HepG2 (cell line): ENCODE data around the gene RPL23. TPM values are rescaled to one million over a fixed set of nuclear protein-coding genes. Genes with fewer than 3 reads are reported as not detected.

Experiments used
- CENPX ChIP-seq: sonication (generic); formaldehyde crosslinking; IDR thresholded peaks from 2 replicates; pipeline ENCODE4 v1.9.0; 2021; ENCODE audit warnings: mild to moderate bottlenecking, missing genetic modification reagents, moderate library complexity
- FOXA3 ChIP-seq: IDR thresholded peaks from 2 replicates; pipeline ENCODE4 v1.6.1; 2016; ENCODE audit warnings: missing genetic modification reagents, missing compliant biosample characterization
- GTF2F1 ChIP-seq: fragments of 150-350 bp; IDR thresholded peaks from 2 replicates; pipeline ENCODE4 v1.6.1; 2014; ENCODE audit warnings: low read length
- HNF4A ChIP-seq: sonication (generic); formaldehyde crosslinking; IDR thresholded peaks from 2 replicates; pipeline ENCODE4 v1.4.0; 2020; ENCODE audit warnings: missing genetic modification reagents
- KDM2A ChIP-seq: sonication (generic); formaldehyde crosslinking; IDR thresholded peaks from 2 replicates; pipeline ENCODE4 v1.4.0; 2020; ENCODE audit warnings: low read depth, missing genetic modification reagents, borderline replicate concordance
- KLF12 ChIP-seq: sonication (generic); formaldehyde crosslinking; IDR thresholded peaks from 2 replicates; pipeline ENCODE4 v1.4.0; 2020; ENCODE audit warnings: missing genetic modification reagents, borderline replicate concordance
- KLF16 ChIP-seq, 2 experiments: sonication (generic) in 1 of 2; formaldehyde crosslinking in 1 of 2; IDR thresholded peaks; 2 replicates each; pipeline versions ENCODE4 v1.6.1 to v1.8.0; 2016 to 2023; ENCODE audit warnings: missing genetic modification reagents in 2 of 2, missing compliant biosample characterization in 1 of 2
- NR1H2 ChIP-seq: sonication (generic); formaldehyde crosslinking; IDR thresholded peaks from 2 replicates; pipeline ENCODE4 v1.8.1; 2022; ENCODE audit warnings: low read depth, missing genetic modification reagents, borderline replicate concordance
- PCBP1 ChIP-seq: fragments of 200-400 bp; formaldehyde crosslinking; IDR thresholded peaks from 2 replicates; pipeline ENCODE4 v1.6.1; 2017; ENCODE audit warnings: mild to moderate bottlenecking, low read depth, low read length, borderline replicate concordance
- SNAI1 ChIP-seq: sonication (generic); formaldehyde crosslinking; IDR thresholded peaks from 2 replicates; pipeline ENCODE4 v1.5.0; 2020; ENCODE audit warnings: mild to moderate bottlenecking, missing genetic modification reagents, borderline replicate concordance
- STAG1 ChIP-seq: sonication (generic); formaldehyde crosslinking; IDR thresholded peaks from 2 replicates; pipeline ENCODE4 v1.4.0; 2020; ENCODE audit warnings: missing genetic modification reagents
- TGIF2 ChIP-seq: IDR thresholded peaks from 2 replicates; pipeline ENCODE4 v1.6.1; 2016; ENCODE audit warnings: control low read depth, missing compliant biosample characterization
- TMF1 ChIP-seq: sonication (generic); formaldehyde crosslinking; IDR thresholded peaks from 2 replicates; pipeline ENCODE4 v1.8.1; 2022; ENCODE audit warnings: low read depth, missing genetic modification reagents
- TP53 ChIP-seq: sonication (generic); formaldehyde crosslinking; conservative IDR thresholded peaks from 2 replicates; pipeline ENCODE4 v1.4.0; 2020; ENCODE audit warnings: missing genetic modification reagents
- YEATS2 ChIP-seq: sonication (generic); formaldehyde crosslinking; IDR thresholded peaks from 2 replicates; pipeline ENCODE4 v1.4.0; 2020; ENCODE audit warnings: missing genetic modification reagents, borderline replicate concordance
- ZBTB38 ChIP-seq: sonication (generic); formaldehyde crosslinking; IDR thresholded peaks from 2 replicates; pipeline ENCODE4 v1.5.1; 2020; ENCODE audit warnings: mild to moderate bottlenecking, missing genetic modification reagents
- ZNF263 ChIP-seq: sonication (generic); formaldehyde crosslinking; IDR thresholded peaks from 2 replicates; pipeline ENCODE4 v1.4.0; 2020; ENCODE audit warnings: missing genetic modification reagents
- ZNF354B ChIP-seq: sonication (generic); formaldehyde crosslinking; IDR thresholded peaks from 2 replicates; pipeline ENCODE4 v1.8.0; 2022; ENCODE audit warnings: mild to moderate bottlenecking, missing genetic modification reagents
- ZNF446 ChIP-seq: sonication (generic); formaldehyde crosslinking; IDR thresholded peaks from 2 replicates; pipeline ENCODE4 v1.5.0; 2020; ENCODE audit warnings: mild to moderate bottlenecking, missing genetic modification reagents
- ZNF451 ChIP-seq: sonication (generic); formaldehyde crosslinking; IDR thresholded peaks from 2 replicates; pipeline ENCODE4 v1.5.0; 2020; ENCODE audit warnings: mild to moderate bottlenecking, missing genetic modification reagents
- ZNF552 ChIP-seq: sonication (generic); formaldehyde crosslinking; IDR thresholded peaks from 2 replicates; pipeline ENCODE4 v1.9.0; 2022; ENCODE audit warnings: missing genetic modification reagents, mild to moderate bottlenecking, borderline replicate concordance
- ZNF589 ChIP-seq: sonication (generic); formaldehyde crosslinking; conservative IDR thresholded peaks from 2 replicates; pipeline ENCODE4 v1.8.0; 2022; ENCODE audit warnings: mild to moderate bottlenecking, moderate library complexity, missing genetic modification reagents
- ZNF614 ChIP-seq: IDR thresholded peaks from 2 replicates; pipeline ENCODE4 v1.6.1; 2018; ENCODE audit warnings: missing biosample characterization, missing genetic modification reagents, inconsistent platforms, borderline replicate concordance
- polyA plus RNA-seq, 8 experiments: library from polyadenylated mRNA; depleted of rRNA in 3 of 8; stranded (reverse) in 7 of 8; unstranded in 1 of 8; fragments of >200 nt; fragmentation: Illumina TruSeq in 4 of 8; extraction: Trizol in 4 of 8; gene quantifications; 2 replicates each; pipeline versions ENCODE4 v1.2.1 to v1.2.3, GENCODE V29; 2011 to 2016; ENCODE audit warnings: low read depth in 4 of 8, missing spikeins in 1 of 8, mixed read lengths in 1 of 8; ENCODE audit not compliant: insufficient read depth in 1 of 8
- total RNA-seq, 5 experiments: library from RNA; depleted of rRNA; stranded (reverse); fragments of >200 nt; fragmentation: Illumina TruSeq; extraction: Trizol; gene quantifications; 2 replicates each; pipeline ENCODE4 v1.2.3, GENCODE V29; 2016; ENCODE audit warnings: low read depth in 1 of 5
- TF ChIP-seq, protein P1 (sequence below): sonication (generic); formaldehyde crosslinking; IDR thresholded peaks from 2 replicates; pipeline ENCODE4 v1.5.1; 2020; ENCODE audit warnings: mild to moderate bottlenecking, moderate library complexity, missing genetic modification reagents
- TF ChIP-seq, protein P2 (sequence below): sonication (generic); formaldehyde crosslinking; IDR thresholded peaks from 2 replicates; pipeline ENCODE4 v1.5.1; 2020; ENCODE audit warnings: mild to moderate bottlenecking, missing genetic modification reagents, moderate library complexity
- TF ChIP-seq, protein P3 (sequence below): sonication (generic); formaldehyde crosslinking; IDR thresholded peaks from 2 replicates; pipeline ENCODE4 v1.4.0; 2020; ENCODE audit warnings: missing genetic modification reagents, borderline replicate concordance

RPL23 gene
- total and polyA plus RNA-seq, 2 of the 13 experiments (the other 11 are each of a cell fraction or from before 2014, with no cell fraction given): 2,790 to 4,860 TPM

DNA sequence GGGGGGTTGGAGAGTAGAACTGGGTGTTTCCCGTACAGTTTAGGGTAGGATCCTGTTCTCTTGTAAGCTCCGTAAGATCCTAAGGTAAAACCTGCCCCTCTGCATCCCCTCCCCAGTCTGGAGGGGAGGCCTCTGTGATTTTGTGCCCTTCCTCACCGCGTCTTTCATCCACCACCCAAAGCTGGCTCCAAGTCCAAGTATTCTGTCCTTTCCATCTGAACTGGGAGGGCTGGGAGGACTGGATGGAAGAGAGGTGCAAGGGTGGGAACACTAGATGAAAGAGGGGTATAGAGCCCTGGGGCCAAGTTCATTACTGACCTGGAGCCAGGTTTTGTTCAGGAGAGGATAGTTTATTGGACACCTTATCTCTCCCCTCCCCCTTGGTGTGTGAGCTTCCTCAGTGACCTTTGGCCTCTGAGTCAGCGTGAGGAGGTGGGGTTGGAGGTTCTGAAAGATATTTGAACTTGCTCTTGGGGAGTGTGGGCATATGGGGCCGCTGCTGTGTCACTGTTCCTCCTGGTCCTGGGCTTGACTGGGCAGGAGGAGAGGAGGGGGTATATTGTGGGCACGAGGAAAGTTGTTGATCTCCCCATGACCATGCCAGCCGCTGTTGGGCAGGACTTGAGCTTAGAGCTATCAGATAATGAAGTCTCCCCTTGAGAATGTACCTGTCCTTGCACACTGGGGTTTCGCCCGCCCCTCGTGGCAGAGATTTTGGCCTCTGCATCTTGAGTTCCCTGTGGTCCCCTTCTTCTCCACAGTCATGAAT is 17.9 kb upstream of the RPL23 start (continued):
- no peak for TF ChIP-seq ZNF589 (CRISPR knock-in tag)
- TF ChIP-seq, protein P1, sequence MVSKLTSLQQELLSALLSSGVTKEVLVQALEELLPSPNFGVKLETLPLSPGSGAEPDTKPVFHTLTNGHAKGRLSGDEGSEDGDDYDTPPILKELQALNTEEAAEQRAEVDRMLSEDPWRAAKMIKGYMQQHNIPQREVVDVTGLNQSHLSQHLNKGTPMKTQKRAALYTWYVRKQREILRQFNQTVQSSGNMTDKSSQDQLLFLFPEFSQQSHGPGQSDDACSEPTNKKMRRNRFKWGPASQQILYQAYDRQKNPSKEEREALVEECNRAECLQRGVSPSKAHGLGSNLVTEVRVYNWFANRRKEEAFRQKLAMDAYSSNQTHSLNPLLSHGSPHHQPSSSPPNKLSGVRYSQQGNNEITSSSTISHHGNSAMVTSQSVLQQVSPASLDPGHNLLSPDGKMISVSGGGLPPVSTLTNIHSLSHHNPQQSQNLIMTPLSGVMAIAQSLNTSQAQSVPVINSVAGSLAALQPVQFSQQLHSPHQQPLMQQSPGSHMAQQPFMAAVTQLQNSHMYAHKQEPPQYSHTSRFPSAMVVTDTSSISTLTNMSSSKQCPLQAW (CRISPR knock-in tag): peak; percentile 96
- TF ChIP-seq ZNF354B (CRISPR knock-in tag): 0 out of 2 replicates have a peak, but pooled peaks have one; percentile 45
- peak; percentile 95; the same call in 1 of the 2 replicates for TF ChIP-seq ZNF614 (CRISPR knock-in tag)
- TF ChIP-seq ZBTB38 (CRISPR knock-in tag): no peak
- TF ChIP-seq KLF12: peak; percentile 74; the same call in 1 of the 2 replicates
- no peak for TF ChIP-seq ZNF446 (CRISPR knock-in tag)
- TF ChIP-seq CENPX (CRISPR knock-in tag): no peak
- no peak for TF ChIP-seq TMF1 (CRISPR knock-in tag)
- TF ChIP-seq YEATS2 (CRISPR knock-in tag): peak; percentile 89; the same call in 1 of the 2 replicates
- TF ChIP-seq ZNF263: peak; percentile 77
- TF ChIP-seq ZNF552 (CRISPR knock-in tag): no peak
- peak in 1 of 2 experiments; percentile 95; a peak in 1 of 4 replicates for TF ChIP-seq KLF16 (CRISPR knock-in tag; IDR thresholded peaks at IDR 0.05)
- TF ChIP-seq, protein P2, sequence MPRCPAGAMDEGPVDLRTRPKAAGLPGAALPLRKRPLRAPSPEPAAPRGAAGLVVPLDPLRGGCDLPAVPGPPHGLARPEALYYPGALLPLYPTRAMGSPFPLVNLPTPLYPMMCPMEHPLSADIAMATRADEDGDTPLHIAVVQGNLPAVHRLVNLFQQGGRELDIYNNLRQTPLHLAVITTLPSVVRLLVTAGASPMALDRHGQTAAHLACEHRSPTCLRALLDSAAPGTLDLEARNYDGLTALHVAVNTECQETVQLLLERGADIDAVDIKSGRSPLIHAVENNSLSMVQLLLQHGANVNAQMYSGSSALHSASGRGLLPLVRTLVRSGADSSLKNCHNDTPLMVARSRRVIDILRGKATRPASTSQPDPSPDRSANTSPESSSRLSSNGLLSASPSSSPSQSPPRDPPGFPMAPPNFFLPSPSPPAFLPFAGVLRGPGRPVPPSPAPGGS (CRISPR knock-in tag): no peak
- TF ChIP-seq SNAI1 (CRISPR knock-in tag): no peak
- TF ChIP-seq KDM2A (CRISPR knock-in tag): peak; percentile 87
- peak; percentile 82 for TF ChIP-seq FOXA3
- TF ChIP-seq ZNF451 (CRISPR knock-in tag): peak; percentile 55; the same call in 1 of the 2 replicates
- TF ChIP-seq GTF2F1: 0 out of 2 replicates have a peak, but pooled peaks have one; percentile 44
- TF ChIP-seq NR1H2: no peak
- peak; percentile 97 for TF ChIP-seq HNF4A (CRISPR knock-in tag)
- TF ChIP-seq STAG1 (CRISPR knock-in tag): peak; percentile 62
- no peak for TF ChIP-seq TP53 (CRISPR knock-in tag)
- TF ChIP-seq PCBP1: no peak
- TF ChIP-seq, protein P3, sequence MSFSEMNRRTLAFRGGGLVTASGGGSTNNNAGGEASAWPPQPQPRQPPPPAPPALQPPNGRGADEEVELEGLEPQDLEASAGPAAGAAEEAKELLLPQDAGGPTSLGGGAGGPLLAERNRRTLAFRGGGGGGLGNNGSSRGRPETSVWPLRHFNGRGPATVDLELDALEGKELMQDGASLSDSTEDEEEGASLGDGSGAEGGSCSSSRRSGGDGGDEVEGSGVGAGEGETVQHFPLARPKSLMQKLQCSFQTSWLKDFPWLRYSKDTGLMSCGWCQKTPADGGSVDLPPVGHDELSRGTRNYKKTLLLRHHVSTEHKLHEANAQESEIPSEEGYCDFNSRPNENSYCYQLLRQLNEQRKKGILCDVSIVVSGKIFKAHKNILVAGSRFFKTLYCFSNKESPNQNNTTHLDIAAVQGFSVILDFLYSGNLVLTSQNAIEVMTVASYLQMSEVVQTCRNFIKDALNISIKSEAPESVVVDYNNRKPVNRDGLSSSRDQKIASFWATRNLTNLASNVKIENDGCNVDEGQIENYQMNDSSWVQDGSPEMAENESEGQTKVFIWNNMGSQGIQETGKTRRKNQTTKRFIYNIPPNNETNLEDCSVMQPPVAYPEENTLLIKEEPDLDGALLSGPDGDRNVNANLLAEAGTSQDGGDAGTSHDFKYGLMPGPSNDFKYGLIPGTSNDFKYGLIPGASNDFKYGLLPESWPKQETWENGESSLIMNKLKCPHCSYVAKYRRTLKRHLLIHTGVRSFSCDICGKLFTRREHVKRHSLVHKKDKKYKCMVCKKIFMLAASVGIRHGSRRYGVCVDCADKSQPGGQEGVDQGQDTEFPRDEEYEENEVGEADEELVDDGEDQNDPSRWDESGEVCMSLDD (CRISPR knock-in tag): peak; percentile 77; the same call in 1 of the 2 replicates
- no peak; the same call in none of the 2 replicates for TF ChIP-seq TGIF2
